ENCODE measurements around the gene MYO1A. TPM values are rescaled to one million over a fixed set of nuclear protein-coding genes. Genes with fewer than 3 reads are reported as not detected.

The MYO1A gene
- total and polyA plus RNA-seq, 2 of the 13 experiments (the other 11 are each of a cell fraction or from before 2014, with no cell fraction given), result 5.3 to 6.0 TPM

DNA sequence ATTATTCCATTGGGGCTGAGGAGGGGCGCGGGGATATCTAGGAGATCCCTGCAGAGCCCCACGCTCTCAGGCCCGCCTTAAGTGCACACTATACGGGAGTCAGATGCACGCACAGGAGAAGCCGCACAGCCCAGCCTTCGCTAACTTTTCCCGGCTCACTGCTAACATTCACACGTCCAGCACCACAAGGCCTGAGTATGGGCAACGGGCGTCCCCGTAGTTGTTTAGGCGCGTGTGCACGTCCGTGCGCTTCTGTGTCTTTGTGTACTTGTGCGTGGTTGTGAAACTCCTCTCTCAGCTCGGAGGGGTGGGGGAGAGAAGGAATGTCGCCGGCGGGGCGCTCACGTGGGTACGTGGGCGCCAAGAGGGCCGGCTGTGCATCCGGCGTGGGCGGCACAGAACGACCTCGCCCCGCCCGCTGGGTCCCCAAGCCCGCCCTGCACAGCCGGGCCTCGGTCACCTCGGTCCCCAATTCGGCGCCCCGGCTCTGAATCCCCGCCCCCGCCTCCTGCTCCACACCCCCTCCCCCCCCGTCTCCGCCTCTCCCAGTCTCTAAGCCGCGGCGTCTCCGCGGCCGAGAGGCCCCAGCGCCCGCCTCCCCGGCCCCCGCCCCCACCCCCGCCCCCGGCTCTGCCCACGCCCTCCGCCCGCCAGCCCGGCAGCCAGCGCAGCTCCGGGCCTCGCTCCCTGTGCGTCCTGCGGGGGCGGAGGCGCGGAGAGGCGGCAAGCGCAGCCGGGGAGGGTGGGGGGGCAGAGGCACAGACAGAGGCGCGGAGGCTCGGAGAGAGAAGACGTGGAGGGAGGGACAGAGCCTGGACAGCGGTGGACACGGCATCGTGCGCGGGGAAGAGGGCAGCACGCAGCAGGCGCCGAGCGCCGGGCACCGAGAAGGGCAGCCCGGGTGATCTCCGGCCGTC lies 38.7 kb upstream of the MYO1A start, which contains the start of gene NAB2 (continued):
- TF ChIP-seq AHDC1 (CRISPR knock-in tag; IDR thresholded peaks at IDR 0.05; ENCODE audit: borderline replicate concordance), result no peak
- 0 out of 2 replicates have a peak, but pooled peaks have one; percentile 62 for TF ChIP-seq TP53 (CRISPR knock-in tag; conservative IDR thresholded peaks at IDR 0.05)
- no peak for TF ChIP-seq DNMT1 (CRISPR knock-in tag; IDR thresholded peaks at IDR 0.05)
- TF ChIP-seq ZFP62 (CRISPR knock-in tag; IDR thresholded peaks at IDR 0.05), result no peak
- TF ChIP-seq ZNF296 (CRISPR knock-in tag; conservative IDR thresholded peaks at IDR 0.05), result no peak
- peak; percentile 91 for TF ChIP-seq ARNTL (CRISPR knock-in tag; IDR thresholded peaks at IDR 0.05)
- no peak for TF ChIP-seq RARG (CRISPR knock-in tag; IDR thresholded peaks at IDR 0.05; ENCODE audit: low read depth)
- TF ChIP-seq TEAD2 (CRISPR knock-in tag; IDR thresholded peaks at IDR 0.05), result no peak
- peak; percentile 62; the same call in 1 of the 2 replicates for TF ChIP-seq ZNF264 (CRISPR knock-in tag; IDR thresholded peaks at IDR 0.05)
- no peak for TF ChIP-seq ZNF724P (CRISPR knock-in tag; IDR thresholded peaks at IDR 0.05; ENCODE audit: borderline replicate concordance)
- no peak for TF ChIP-seq MAFF (IDR thresholded peaks at IDR 0.05; ENCODE audit: low read depth, low read length)
- TF ChIP-seq, protein P1, sequence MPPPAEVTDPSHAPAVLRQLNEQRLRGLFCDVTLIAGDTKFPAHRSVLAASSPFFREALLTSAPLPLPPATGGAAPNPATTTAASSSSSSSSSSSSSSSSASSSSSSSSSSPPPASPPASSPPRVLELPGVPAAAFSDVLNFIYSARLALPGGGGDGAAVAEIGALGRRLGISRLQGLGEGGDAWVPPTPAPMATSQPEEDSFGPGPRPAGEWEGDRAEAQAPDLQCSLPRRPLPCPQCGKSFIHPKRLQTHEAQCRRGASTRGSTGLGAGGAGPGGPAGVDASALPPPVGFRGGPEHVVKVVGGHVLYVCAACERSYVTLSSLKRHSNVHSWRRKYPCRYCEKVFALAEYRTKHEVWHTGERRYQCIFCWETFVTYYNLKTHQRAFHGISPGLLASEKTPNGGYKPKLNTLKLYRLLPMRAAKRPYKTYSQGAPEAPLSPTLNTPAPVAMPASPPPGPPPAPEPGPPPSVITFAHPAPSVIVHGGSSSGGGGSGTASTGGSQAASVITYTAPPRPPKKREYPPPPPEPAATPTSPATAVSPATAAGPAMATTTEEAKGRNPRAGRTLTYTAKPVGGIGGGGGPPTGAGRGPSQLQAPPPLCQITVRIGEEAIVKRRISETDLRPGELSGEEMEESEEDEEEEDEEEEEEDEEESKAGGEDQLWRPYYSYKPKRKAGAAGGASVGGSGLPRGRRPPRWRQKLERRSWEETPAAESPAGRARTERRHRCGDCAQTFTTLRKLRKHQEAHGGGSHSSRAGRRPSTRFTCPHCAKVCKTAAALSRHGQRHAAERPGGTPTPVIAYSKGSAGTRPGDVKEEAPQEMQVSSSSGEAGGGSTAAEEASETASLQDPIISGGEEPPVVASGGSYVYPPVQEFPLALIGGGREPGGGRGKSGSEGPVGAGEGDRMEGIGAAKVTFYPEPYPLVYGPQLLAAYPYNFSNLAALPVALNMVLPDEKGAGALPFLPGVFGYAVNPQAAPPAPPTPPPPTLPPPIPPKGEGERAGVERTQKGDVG (CRISPR knock-in tag; IDR thresholded peaks at IDR 0.05; ENCODE audit: borderline replicate concordance), result no peak
- TF ChIP-seq, protein P2, sequence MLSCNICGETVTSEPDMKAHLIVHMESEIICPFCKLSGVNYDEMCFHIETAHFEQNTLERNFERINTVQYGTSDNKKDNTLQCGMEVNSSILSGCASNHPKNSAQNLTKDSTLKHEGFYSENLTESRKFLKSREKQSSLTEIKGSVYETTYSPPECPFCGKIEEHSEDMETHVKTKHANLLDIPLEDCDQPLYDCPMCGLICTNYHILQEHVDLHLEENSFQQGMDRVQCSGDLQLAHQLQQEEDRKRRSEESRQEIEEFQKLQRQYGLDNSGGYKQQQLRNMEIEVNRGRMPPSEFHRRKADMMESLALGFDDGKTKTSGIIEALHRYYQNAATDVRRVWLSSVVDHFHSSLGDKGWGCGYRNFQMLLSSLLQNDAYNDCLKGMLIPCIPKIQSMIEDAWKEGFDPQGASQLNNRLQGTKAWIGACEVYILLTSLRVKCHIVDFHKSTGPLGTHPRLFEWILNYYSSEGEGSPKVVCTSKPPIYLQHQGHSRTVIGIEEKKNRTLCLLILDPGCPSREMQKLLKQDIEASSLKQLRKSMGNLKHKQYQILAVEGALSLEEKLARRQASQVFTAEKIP (CRISPR knock-in tag; IDR thresholded peaks at IDR 0.05; ENCODE audit: borderline replicate concordance), result no peak
- TF ChIP-seq TIGD3 (CRISPR knock-in tag; IDR thresholded peaks at IDR 0.05; ENCODE audit: borderline replicate concordance), result no peak

All from HepG2 (cell line).